Effector memory CD4-positive, alpha-beta T cell (primary cell): ENCODE measurements around the gene FGFR4.

Source experiments
- DNase-seq, 3 donors: peaks; one replicate each; pipeline ENCODE4 v3.0.0-alpha.2; 2020
- H3K27ac ChIP-seq: 2 replicates; pipeline ENCODE4 v1.7.0; 2013; ENCODE audit warnings: mild to moderate bottlenecking, low read length, moderate library complexity; ENCODE audit not compliant: insufficient read depth, poor library complexity, severe bottlenecking
- H3K27me3 ChIP-seq: replicated peaks from 2 replicates; pipeline ENCODE4 v1.7.0; 2013; ENCODE audit warnings: mild to moderate bottlenecking, low read length; ENCODE audit not compliant: insufficient read depth, control insufficient read depth, poor library complexity, severe bottlenecking
- H3K36me3 ChIP-seq: 2 replicates; pipeline ENCODE4 v1.7.0; 2013; ENCODE audit warnings: mild to moderate bottlenecking, low read length, moderate library complexity; ENCODE audit not compliant: control insufficient read depth, insufficient read depth
- H3K4me1 ChIP-seq: 2 replicates; pipeline ENCODE4 v1.7.0; 2013; ENCODE audit warnings: low read length, mild to moderate bottlenecking; ENCODE audit not compliant: control insufficient read depth, insufficient read depth, poor library complexity, severe bottlenecking
- H3K4me3 ChIP-seq: 2 replicates; pipeline ENCODE4 v1.7.0; 2013; ENCODE audit warnings: low read length, low read depth, mild to moderate bottlenecking; ENCODE audit not compliant: insufficient read depth, poor library complexity, severe bottlenecking
- H3K9me3 ChIP-seq: 2 replicates; pipeline ENCODE4 v1.7.0; 2013; ENCODE audit warnings: mild to moderate bottlenecking, low read length, moderate library complexity; ENCODE audit not compliant: control insufficient read depth

The FGFR4 gene

GRCh38 chr5:177093082-177093712 lies 6.5 kb downstream of the FGFR4 start:
- no peak overlapping the region for H3K4me3 ChIP-seq
- DNase-seq: no peak
- no peak overlapping the region for H3K27ac ChIP-seq
- no peaks in the 10 kb centered on the region for H3K27me3 ChIP-seq
- no peaks in the 10 kb centered on the region for H3K36me3 ChIP-seq
- H3K4me1 ChIP-seq: no peaks in the 10 kb centered on the region
- H3K9me3 ChIP-seq: no peaks in the 10 kb centered on the region

GRCh38 chr5:177093803-177094202 lies 7.1 kb downstream of the FGFR4 start:
- no peak overlapping the region for H3K27ac ChIP-seq
- H3K4me3 ChIP-seq: no peak overlapping the region
- H3K36me3 ChIP-seq: no peaks in the 10 kb centered on the region

GRCh38 chr5:177094224-177095087 lies 7.7 kb downstream of the FGFR4 start:
- Histone ChIP-seq H3K27ac (no peak overlapping the region), H3K27me3 (no peaks in the 10 kb centered on the region)
- no peak for DNase-seq

More at GRCh38 chr5:177093803-177094202, 7.1 kb downstream of the FGFR4 start:
- Histone ChIP-seq H3K9me3 (no peaks in the 10 kb centered on the region), H3K4me1 (no peaks in the 10 kb centered on the region), H3K27me3 (no peaks in the 10 kb centered on the region)
- no peak for DNase-seq

GRCh38 chr5:177095088-177095669 lies 8.5 kb downstream of the FGFR4 start:
- Histone ChIP-seq H3K27me3 (no peaks in the 10 kb centered on the region), H3K4me3 (no peak overlapping the region), H3K27ac (no peak overlapping the region), H3K36me3 (no peaks in the 10 kb centered on the region), H3K9me3 (no peaks in the 10 kb centered on the region), H3K4me1 (no peaks in the 10 kb centered on the region)
- DNase-seq: no peak

More at GRCh38 chr5:177094224-177095087, 7.7 kb downstream of the FGFR4 start:
- Histone ChIP-seq H3K9me3 (no peaks in the 10 kb centered on the region), H3K4me1 (no peaks in the 10 kb centered on the region), H3K36me3 (no peaks in the 10 kb centered on the region), H3K4me3 (no peak overlapping the region)

- no peaks in the 10 kb centered on the region for H3K4me1 ChIP-seq
- no peaks in the 10 kb centered on the region for H3K9me3 ChIP-seq
- no peak overlapping the region for H3K27ac ChIP-seq
- H3K36me3 ChIP-seq: no peaks in the 10 kb centered on the region
- no peak overlapping the region for H3K4me3 ChIP-seq
- no peak for DNase-seq
- H3K27me3 ChIP-seq: no peaks in the 10 kb centered on the region
Observed at GRCh38 chr5:177096162-177097015, 9.7 kb downstream of the FGFR4 start.

GRCh38 chr5:177097016-177097985 lies 10.6 kb downstream of the FGFR4 start:
- Histone ChIP-seq H3K4me3 (no peak overlapping the region), H3K27ac (no peak overlapping the region), H3K4me1 (no peaks in the 10 kb centered on the region), H3K9me3 (no peaks in the 10 kb centered on the region), H3K27me3 (no peaks in the 10 kb centered on the region), H3K36me3 (no peaks in the 10 kb centered on the region)
- no peak for DNase-seq

GRCh38 chr5:177098120-177098469 lies 11.4 kb downstream of the FGFR4 start:
- Histone ChIP-seq H3K9me3 (no peaks in the 10 kb centered on the region), H3K4me1 (no peaks in the 10 kb centered on the region), H3K4me3 (no peak overlapping the region), H3K27ac (no peak overlapping the region), H3K27me3 (no peaks in the 10 kb centered on the region), H3K36me3 (no peaks in the 10 kb centered on the region)
- DNase-seq: no peak

- Histone ChIP-seq H3K36me3 (no peaks in the 10 kb centered on the region), H3K9me3 (no peaks in the 10 kb centered on the region), H3K27ac (no peak overlapping the region), H3K4me1 (no peaks in the 10 kb centered on the region), H3K4me3 (no peak overlapping the region), H3K27me3 (no peaks in the 10 kb centered on the region)
- DNase-seq: no peak
Observed at GRCh38 chr5:177098470-177099141, 11.9 kb downstream of the FGFR4 start.
